GM23248 (cell line): ENCODE data around the gene CCM2L. TPM values are rescaled to one million over a fixed set of nuclear protein-coding genes. Genes with fewer than 3 reads are reported as not detected.

ENCODE experiments used
- DNase-seq: peaks from one replicate; pipeline ENCODE4 v3.0.0-alpha.2; 2015
- H2AFZ ChIP-seq: fragments of 200-600 bp; sonication (generic); 2 replicates; pipeline ENCODE4 v1.6.1; 2016; ENCODE audit warnings: antibody characterized with exemption
- H3F3A ChIP-seq: fragments of 200-600 bp; sonication (generic); 2 replicates; pipeline ENCODE4 v1.6.1; 2016; ENCODE audit warnings: mild to moderate bottlenecking, antibody characterized with exemption, mixed run types; ENCODE audit not compliant: insufficient read depth
- H3K27ac ChIP-seq: fragments of 200-600 bp; sonication (generic); 2 replicates; pipeline ENCODE4 v1.5.1; 2016; ENCODE audit warnings: mild to moderate bottlenecking
- H3K27me3 ChIP-seq: fragments of 200-600 bp; sonication (generic); replicated peaks from 2 replicates; pipeline ENCODE4 v1.6.1; 2016; ENCODE audit warnings: mild to moderate bottlenecking; ENCODE audit not compliant: insufficient read depth
- H3K36me3 ChIP-seq: fragments of 200-600 bp; sonication (generic); 2 replicates; pipeline ENCODE4 v1.6.1; 2016; ENCODE audit warnings: low read depth, mild to moderate bottlenecking
- H3K4me1 ChIP-seq: fragments of 200-600 bp; sonication (generic); 2 replicates; pipeline ENCODE4 v1.6.1; 2016; ENCODE audit warnings: mild to moderate bottlenecking; ENCODE audit not compliant: insufficient read depth
- H3K4me2 ChIP-seq: fragments of 200-600 bp; sonication (generic); one replicate; pipeline ENCODE4 v1.6.1; 2016; ENCODE audit warnings: mild to moderate bottlenecking; ENCODE audit not compliant: unreplicated experiment
- H3K4me3 ChIP-seq: fragments of 200-600 bp; sonication (generic); 2 replicates; pipeline ENCODE4 v1.5.1; 2016; ENCODE audit warnings: mild to moderate bottlenecking
- H3K79me2 ChIP-seq: fragments of 200-600 bp; sonication (generic); 2 replicates; pipeline ENCODE4 v1.6.1; 2016; ENCODE audit warnings: mild to moderate bottlenecking; ENCODE audit not compliant: insufficient read depth
- H3K9ac ChIP-seq: fragments of 200-600 bp; sonication (generic); 2 replicates; pipeline ENCODE4 v1.6.1; 2016; ENCODE audit warnings: mild to moderate bottlenecking
- H3K9me2 ChIP-seq: fragments of 200-600 bp; sonication (generic); 2 replicates; pipeline ENCODE4 v1.6.1; 2016; ENCODE audit warnings: mixed run types, mild to moderate bottlenecking, moderate library complexity; ENCODE audit not compliant: insufficient read depth
- H3K9me3 ChIP-seq: fragments of 200-600 bp; sonication (generic); one replicate; pipeline ENCODE4 v1.6.1; 2017; ENCODE audit warnings: low read depth
- H4K20me1 ChIP-seq: fragments of 200-600 bp; sonication (generic); 2 replicates; pipeline ENCODE4 v1.6.0; 2016; ENCODE audit not compliant: insufficient read depth
- EZH2 ChIP-seq: fragments of 200-600 bp; sonication (generic); IDR thresholded peaks from 2 replicates; pipeline ENCODE4 v1.6.1; 2018; ENCODE audit warnings: antibody characterized with exemption, mild to moderate bottlenecking; ENCODE audit not compliant: insufficient read depth, poor library complexity, severe bottlenecking
- EZH2phosphoT487 ChIP-seq: fragments of 200-600 bp; sonication (generic); IDR thresholded peaks from 2 replicates; pipeline ENCODE4 v1.6.1; 2018; ENCODE audit warnings: antibody characterized with exemption, moderate library complexity, mild to moderate bottlenecking, low read depth; ENCODE audit not compliant: insufficient read depth
- WGBS, 2 experiments: methylation state at CpG; one replicate each; pipeline ENCODE4 v1.1.6; 2015 to 2017; ENCODE audit warnings: low lambda C conversion rate in 2 of 2, low coverage in 1 of 2; ENCODE audit errors: missing lambda C conversion rate in 2 of 2; 5-methylcytosine and 5-hydroxymethylcytosine counted together
- in situ Hi-C: fragments of 300-500 bp; cut with MboI; formaldehyde crosslinking; loops from 2 replicates; pipeline ENCODE4 v1.15.0; 2020
- polyA plus RNA-seq: library from polyadenylated mRNA; unstranded; fragments of >200 nt; fragmentation: Nextera tagmentation; extraction: Ambion mirVana; gene quantifications from 2 replicates; pipeline ENCODE4 v1.2.1, GENCODE V29; 2016
- total RNA-seq: library from RNA; depleted of rRNA; stranded (reverse); fragments of >200 nt; shearing (Covaris generic); gene quantifications from 2 replicates; pipeline ENCODE4 v1.2.3, GENCODE V29; 2014

CCM2L gene
- total and polyA plus RNA-seq, 2 experiments from 2014 or later, result not detected

GRCh38 chr20:31998246-31998645, 12.0 kb upstream of the CCM2L start:
- no peak for DNase-seq
- Histone ChIP-seq H4K20me1 (no peaks in the 10 kb centered on the region), H3K9me3 (no peaks in the 10 kb centered on the region), H2AFZ (no peak overlapping the region), H3K27me3 (peaks cover 42% of the 10 kb centered on the region), H3K79me2 (no peaks in the 10 kb centered on the region), H3K4me2 (no peak overlapping the region), H3F3A (no peaks in the 10 kb centered on the region), H3K27ac (no peak overlapping the region), H3K9me2 (no peaks in the 10 kb centered on the region), H3K9ac (no peak overlapping the region), H3K4me1 (no peaks in the 10 kb centered on the region), H3K36me3 (no peaks in the 10 kb centered on the region), H3K4me3 (no peak overlapping the region)
- in situ Hi-C loops, result no loop called here
- TF ChIP-seq EZH2, result no peak
- 27 to 39% methylated on average over 2 of the region's 2 CpGs for WGBS, 2 experiments

GRCh38 chr20:32003325-32003724, 6.9 kb upstream of the CCM2L start:
- no peak overlapping the region for H3K4me3 ChIP-seq
- in situ Hi-C loops, result no loop called here
- H3K27me3 ChIP-seq, result peaks cover 41% of the 10 kb centered on the region; the same call in 1 of the 2 replicates
- no peaks in the 10 kb centered on the region for H3K9me2 ChIP-seq
- 68 to 84% methylated on average over 2 of the region's 2 CpGs for WGBS, 2 experiments
- no peaks in the 10 kb centered on the region for H4K20me1 ChIP-seq
- no peaks in the 10 kb centered on the region for H3K79me2 ChIP-seq
- H3K27ac ChIP-seq, result no peak overlapping the region
- H3F3A ChIP-seq, result no peaks in the 10 kb centered on the region
- H3K4me2 ChIP-seq, result no peak overlapping the region
- TF ChIP-seq EZH2, result no peak
- DNase-seq, result no peak
- H3K4me1 ChIP-seq, result no peaks in the 10 kb centered on the region
- no peaks in the 10 kb centered on the region for H3K36me3 ChIP-seq
- H3K9ac ChIP-seq, result no peak overlapping the region
- no peaks in the 10 kb centered on the region for H3K9me3 ChIP-seq
- H2AFZ ChIP-seq, result no peak overlapping the region

- Histone ChIP-seq H3F3A (no peaks in the 10 kb centered on the region), H3K9ac (no peak overlapping the region), H2AFZ (no peak overlapping the region), H3K9me3 (no peaks in the 10 kb centered on the region), H4K20me1 (no peaks in the 10 kb centered on the region), H3K4me3 (no peak overlapping the region), H3K4me2 (no peak overlapping the region), H3K4me1 (no peaks in the 10 kb centered on the region), H3K27me3 (peaks cover 46% of the 10 kb centered on the region; the same call in 1 of the 2 replicates), H3K9me2 (no peaks in the 10 kb centered on the region), H3K27ac (no peak overlapping the region), H3K36me3 (no peaks in the 10 kb centered on the region), H3K79me2 (no peaks in the 10 kb centered on the region)
- in situ Hi-C loops, result no loop called here
- TF ChIP-seq EZH2 (no peak), EZH2phosphoT487 (no peak)
- peak; percentile 50 for DNase-seq
Measured at GRCh38 chr20:32004963-32005362, 5.3 kb upstream of the CCM2L start.

GRCh38 chr20:32006053-32006452, 4.2 kb upstream of the CCM2L start:
- no peak for DNase-seq
- no peak overlapping the region for H3K4me2 ChIP-seq
- H3K4me1 ChIP-seq, result no peaks in the 10 kb centered on the region
- H3K36me3 ChIP-seq, result no peaks in the 10 kb centered on the region
- no peak overlapping the region for H3K4me3 ChIP-seq
- H3F3A ChIP-seq, result no peaks in the 10 kb centered on the region
- no peaks in the 10 kb centered on the region for H3K9me2 ChIP-seq
- no peaks in the 10 kb centered on the region for H4K20me1 ChIP-seq
- WGBS, 2 experiments, result 46 to 52% methylated on average over 5 of the region's 5 CpGs
- H2AFZ ChIP-seq, result no peak overlapping the region
- H3K9ac ChIP-seq, result no peak overlapping the region
- in situ Hi-C loops, result no loop called here
- no peaks in the 10 kb centered on the region for H3K9me3 ChIP-seq
- no peak overlapping the region for H3K27ac ChIP-seq
- no peaks in the 10 kb centered on the region for H3K79me2 ChIP-seq
- TF ChIP-seq EZH2phosphoT487 (no peak), EZH2 (no peak)
- H3K27me3 ChIP-seq, result peaks cover 51% of the 10 kb centered on the region; the same call in 1 of the 2 replicates
